Smooth muscle cell (in vitro differentiated cells): Measurements from ENCODE around the gene AQP12A. TPM values are rescaled to one million over a fixed set of nuclear protein-coding genes. Genes with fewer than 3 reads are reported as not detected.

ENCODE experiments used
- DNase-seq: peaks from one replicate; lab custom pipeline; 2025; ENCODE audit not compliant: unreplicated experiment; lab: John Stamatoyannopoulos, UW
- H2AFZ ChIP-seq: fragments of 200-600 bp; sonication (generic); 2 replicates; pipeline ENCODE4 v1.6.0; 2016; ENCODE audit warnings: antibody characterized with exemption, low read depth, mild to moderate bottlenecking
- H3F3A ChIP-seq: fragments of 200-600 bp; sonication (generic); 2 replicates; pipeline ENCODE4 v1.6.0; 2017; ENCODE audit warnings: antibody characterized with exemption, low read depth
- H3K27ac ChIP-seq: fragments of 200-600 bp; sonication (generic); 2 replicates; pipeline ENCODE4 v1.5.1; 2016; ENCODE audit warnings: low read depth, mild to moderate bottlenecking
- H3K27me3 ChIP-seq: fragments of 200-600 bp; sonication (generic); 2 replicates; pipeline ENCODE4 v1.6.1; 2016; ENCODE audit warnings: low read depth, mild to moderate bottlenecking
- H3K36me3 ChIP-seq: fragments of 200-600 bp; sonication (generic); 2 replicates; pipeline ENCODE4 v1.5.1; 2016; ENCODE audit warnings: low read depth
- H3K4me1 ChIP-seq: fragments of 200-600 bp; sonication (generic); 2 replicates; pipeline ENCODE4 v1.5.1; 2016; ENCODE audit warnings: low read depth
- H3K4me2 ChIP-seq: fragments of 200-600 bp; sonication (generic); 2 replicates; pipeline ENCODE4 v1.6.0; 2016; ENCODE audit warnings: mild to moderate bottlenecking
- H3K4me3 ChIP-seq: fragments of 200-600 bp; sonication (generic); 2 replicates; pipeline ENCODE4 v1.5.1; 2016; ENCODE audit warnings: mild to moderate bottlenecking
- H3K79me2 ChIP-seq: fragments of 200-600 bp; sonication (generic); 2 replicates; pipeline ENCODE4 v1.6.0; 2016; ENCODE audit warnings: low read depth, mild to moderate bottlenecking
- H3K9ac ChIP-seq: fragments of 200-600 bp; sonication (generic); 2 replicates; pipeline ENCODE4 v1.6.0; 2016; ENCODE audit warnings: low read depth
- H3K9me3 ChIP-seq: fragments of 200-600 bp; sonication (generic); replicated peaks from 2 replicates; pipeline ENCODE4 v1.5.1; 2016; ENCODE audit warnings: low read depth
- H4K20me1 ChIP-seq: fragments of 200-600 bp; sonication (generic); 2 replicates; pipeline ENCODE4 v1.6.0; 2016; ENCODE audit warnings: low read depth
- CTCF ChIP-seq: fragments of 200-600 bp; sonication (generic); IDR thresholded peaks from 2 replicates; pipeline ENCODE4 v1.5.1; 2017; ENCODE audit warnings: borderline replicate concordance, mild to moderate bottlenecking, antibody characterized with exemption; ENCODE audit not compliant: insufficient read depth, poor library complexity, severe bottlenecking
- whole genome bisulfite sequencing: methylation state at CpG from one replicate; pipeline ENCODE4 v1.1.7; 2016; ENCODE audit warnings: low lambda C conversion rate; 5-methylcytosine and 5-hydroxymethylcytosine counted together
- polyA plus RNA-seq: library from polyadenylated mRNA; unstranded; fragments of >200 nt; fragmentation: Nextera tagmentation; extraction: Ambion mirVana; gene quantifications from 2 replicates; pipeline ENCODE4 v1.2.1, GENCODE V29; 2016
- total RNA-seq: library from RNA; depleted of rRNA; stranded (reverse); fragments of >200 nt; gene quantifications from 2 replicates; pipeline ENCODE4 v1.2.3, GENCODE V29; 2014

The AQP12A gene
- total and polyA plus RNA-seq, 2 experiments from 2014 or later = not detected

GRCh38 chr2:240739797-240740196 is 48.1 kb downstream of the AQP12A start:
- Histone ChIP-seq H3K79me2 (no peaks in the 10 kb centered on the region), H3K36me3 (no peaks in the 10 kb centered on the region), H3K9me3 (no peaks in the 10 kb centered on the region), H3K27ac (no peak overlapping the region), H4K20me1 (no peaks in the 10 kb centered on the region), H3K4me1 (no peaks in the 10 kb centered on the region), H3K27me3 (no peaks in the 10 kb centered on the region), H3F3A (no peaks in the 10 kb centered on the region), H3K9ac (no peak overlapping the region), H3K4me3 (no peak overlapping the region), H3K4me2 (no peak overlapping the region), H2AFZ (no peak overlapping the region)
- no peak for DNase-seq
- WGBS = 86% methylated on average over 12 of the region's 16 CpGs
- no peak for TF ChIP-seq CTCF

GRCh38 chr2:240741091-240741490 is 49.4 kb downstream of the AQP12A start:
- no peaks in the 10 kb centered on the region for H3K9me3 ChIP-seq
- H3K9ac ChIP-seq = no peak overlapping the region
- H3K36me3 ChIP-seq = no peaks in the 10 kb centered on the region
- H3K79me2 ChIP-seq = no peaks in the 10 kb centered on the region
- TF ChIP-seq CTCF = no peak
- H2AFZ ChIP-seq = no peak overlapping the region
- H3K4me2 ChIP-seq = no peak overlapping the region
- H3K27ac ChIP-seq = no peak overlapping the region
- DNase-seq = no peak
- H3K27me3 ChIP-seq = no peaks in the 10 kb centered on the region
- H3F3A ChIP-seq = no peaks in the 10 kb centered on the region
- no peak overlapping the region for H3K4me3 ChIP-seq
- 87% methylated on average over 18 of the region's 18 CpGs for WGBS
- no peaks in the 10 kb centered on the region for H3K4me1 ChIP-seq
- no peaks in the 10 kb centered on the region for H4K20me1 ChIP-seq

GRCh38 chr2:240742602-240743095 is 51.0 kb downstream of the AQP12A start:
- TF ChIP-seq CTCF = no peak
- H3K27ac ChIP-seq = no peak overlapping the region
- no peak overlapping the region for H2AFZ ChIP-seq
- no peaks in the 10 kb centered on the region for H3K9me3 ChIP-seq
- H3K4me2 ChIP-seq = no peak overlapping the region
- no peaks in the 10 kb centered on the region for H3F3A ChIP-seq
- no peak overlapping the region for H3K9ac ChIP-seq
- no peaks in the 10 kb centered on the region for H3K4me1 ChIP-seq
- no peaks in the 10 kb centered on the region for H3K36me3 ChIP-seq
- no peak for DNase-seq
- H3K27me3 ChIP-seq = no peaks in the 10 kb centered on the region
- no peaks in the 10 kb centered on the region for H4K20me1 ChIP-seq
- 87% methylated on average over 10 of the region's 13 CpGs for WGBS
- H3K4me3 ChIP-seq = no peak overlapping the region
- no peaks in the 10 kb centered on the region for H3K79me2 ChIP-seq

- no peaks in the 10 kb centered on the region for H3K27me3 ChIP-seq
- no peak for DNase-seq
- WGBS = 97% methylated on average over 15 of the region's 15 CpGs
- no peaks in the 10 kb centered on the region for H3K79me2 ChIP-seq
- no peaks in the 10 kb centered on the region for H3F3A ChIP-seq
- no peaks in the 10 kb centered on the region for H3K4me1 ChIP-seq
- H3K27ac ChIP-seq = no peak overlapping the region
- H3K9ac ChIP-seq = no peak overlapping the region
- no peaks in the 10 kb centered on the region for H3K9me3 ChIP-seq
- H2AFZ ChIP-seq = no peak overlapping the region
- H3K4me2 ChIP-seq = no peak overlapping the region
- no peaks in the 10 kb centered on the region for H3K36me3 ChIP-seq
- no peaks in the 10 kb centered on the region for H4K20me1 ChIP-seq
- TF ChIP-seq CTCF = no peak
- H3K4me3 ChIP-seq = no peak overlapping the region
Measured at GRCh38 chr2:240745456-240745855, 53.8 kb downstream of the AQP12A start.
